Epithelial cell of proximal tubule (primary cell): ENCODE data around the gene ADRA1B. TPM values are rescaled to one million over a fixed set of nuclear protein-coding genes. Genes with fewer than 3 reads are reported as not detected.

Source experiments
- DNase-seq: peaks from one replicate; pipeline ENCODE4 v3.0.0-alpha.2; 2011; ENCODE audit warnings: low read depth
- H3K4me3 ChIP-seq: 2 replicates; pipeline ENCODE4 v1.5.1; 2011; ENCODE audit warnings: low read depth, mild to moderate bottlenecking, low read length
- CTCF ChIP-seq: conservative IDR thresholded peaks from 2 replicates; pipeline ENCODE4 v1.5.1; 2012; ENCODE audit warnings: low read depth, mild to moderate bottlenecking, low read length
- total RNA-seq: library from RNA; depleted of rRNA; stranded (reverse); fragments of >200 nt; gene quantifications from 2 replicates; pipeline ENCODE4 v1.2.3, GENCODE V29; 2015

The ADRA1B gene
- total RNA-seq, 1 donor from 2014 or later: 4.0 TPM

DNA sequence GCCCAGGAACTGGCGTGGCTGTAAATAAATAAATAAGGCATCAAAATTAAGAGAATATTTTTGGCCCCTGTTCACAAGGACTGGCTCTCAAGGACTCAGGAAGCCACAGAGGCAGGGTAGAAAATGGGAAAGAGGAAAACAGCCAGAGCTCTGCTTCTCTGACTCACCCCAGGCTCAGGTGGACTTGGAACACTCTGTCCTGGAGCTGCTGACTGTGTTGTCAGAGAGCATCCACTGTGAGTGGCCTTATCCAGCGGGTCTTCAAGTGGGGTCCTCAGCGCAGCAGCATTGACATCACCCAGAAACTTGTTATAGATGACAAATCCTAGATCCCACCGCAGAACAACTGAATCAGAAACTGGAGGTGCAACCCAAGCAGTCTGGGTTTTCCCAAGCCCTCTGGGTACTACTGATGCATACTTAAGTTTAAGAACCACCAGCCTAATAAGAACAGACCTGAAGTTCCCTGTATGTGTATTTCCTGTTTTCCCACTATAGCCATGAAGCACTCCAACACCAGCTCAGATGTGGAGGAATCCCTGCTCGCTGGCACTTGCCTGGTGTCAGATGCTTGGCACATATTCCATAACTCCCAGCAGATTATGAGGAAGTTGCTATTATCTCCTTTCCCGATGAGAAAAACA, 20.5 kb downstream of the ADRA1B start:
- TF ChIP-seq CTCF: no peak
- no peak overlapping the region for H3K4me3 ChIP-seq
- DNase-seq: no peak

- TF ChIP-seq CTCF: no peak
- no peak for DNase-seq
- H3K4me3 ChIP-seq: no peak overlapping the region
These were observed 21.3 kb downstream of the ADRA1B start for GRCh38 chr5:159937580-159937979.

DNA sequence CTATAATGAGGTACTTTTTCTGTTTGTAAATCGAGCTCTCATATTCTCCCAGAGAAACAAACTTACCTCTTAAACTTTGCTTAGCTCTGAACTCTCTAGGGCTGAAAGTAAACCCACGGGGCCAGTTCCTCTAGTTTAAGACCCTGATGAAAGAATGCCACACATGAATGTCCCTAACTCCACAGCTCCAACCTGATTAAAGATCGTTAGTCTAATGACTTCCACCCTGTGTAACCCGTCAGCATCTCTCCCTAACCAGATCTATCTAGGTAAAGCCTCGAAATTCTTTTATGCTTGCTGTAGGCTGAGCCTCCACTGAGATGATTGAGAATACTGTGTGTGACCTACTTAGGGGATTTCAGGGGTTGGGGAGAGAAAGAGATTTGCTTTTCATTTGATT, 27.0 kb downstream of the ADRA1B start:
- no peak for TF ChIP-seq CTCF
- no peak for DNase-seq
- no peak overlapping the region for H3K4me3 ChIP-seq

DNA sequence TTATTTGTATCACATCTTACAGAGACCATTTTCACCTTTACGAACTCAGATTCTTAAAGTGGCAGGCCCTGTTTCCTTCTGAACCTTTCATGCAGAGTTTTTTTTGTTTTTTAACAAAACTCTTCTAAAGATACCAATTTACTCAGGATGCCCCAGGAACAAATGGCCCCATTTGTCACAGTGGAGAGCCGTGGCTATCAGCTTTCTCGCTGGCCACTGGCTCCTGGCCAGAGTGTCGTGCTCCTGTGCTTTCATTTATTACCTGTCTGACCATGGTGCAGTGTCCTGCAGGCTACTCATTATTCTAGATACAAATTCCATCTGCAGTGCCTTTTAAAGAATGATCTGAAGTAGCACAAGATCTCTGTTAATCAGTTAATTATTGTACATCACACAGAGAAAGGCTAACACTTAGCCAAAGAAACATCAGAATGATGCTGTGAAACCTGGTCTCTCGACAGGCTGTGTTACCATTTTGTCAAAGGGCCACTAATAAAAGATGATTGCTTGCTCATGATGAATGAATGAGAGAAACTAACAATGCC, 27.8 kb downstream of the ADRA1B start:
- no peak for DNase-seq
- no peak for TF ChIP-seq CTCF
- H3K4me3 ChIP-seq: no peak overlapping the region

GRCh38 chr5:159945359-159945758, 29.1 kb downstream of the ADRA1B start:
- no peak for DNase-seq
- TF ChIP-seq CTCF: no peak
- H3K4me3 ChIP-seq: no peak overlapping the region

DNA sequence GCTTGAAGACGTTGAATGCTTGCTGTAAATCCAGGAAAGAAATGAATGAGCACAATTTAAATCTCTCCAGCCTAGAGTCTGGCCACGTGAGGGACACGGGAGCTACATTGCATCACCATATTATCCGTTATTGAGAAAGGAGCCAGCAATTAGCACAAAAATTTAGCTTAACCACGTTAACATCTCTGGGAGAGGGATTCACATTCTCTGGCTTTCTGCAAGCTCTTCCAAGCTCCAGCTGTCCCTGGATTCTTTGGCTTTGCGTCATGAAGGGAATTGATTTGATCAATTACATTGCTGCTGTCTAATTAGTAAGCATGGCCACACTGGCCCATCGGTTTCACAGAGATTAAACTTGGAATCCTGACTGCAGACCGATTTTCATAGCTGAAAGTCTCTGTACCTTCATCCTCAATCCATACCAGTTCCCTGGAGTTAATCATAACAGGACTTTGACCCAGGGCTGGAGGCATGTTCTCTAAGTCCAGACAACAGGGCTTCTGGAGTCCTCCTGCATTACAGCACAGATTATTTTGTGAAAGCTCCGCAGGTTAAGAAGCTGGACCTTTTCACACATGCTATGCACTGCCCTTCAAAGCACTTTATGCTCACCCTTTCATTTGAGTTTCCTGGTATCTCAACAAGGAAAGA, 31.6 kb downstream of the ADRA1B start:
- no peak overlapping the region for H3K4me3 ChIP-seq
- TF ChIP-seq CTCF: no peak
- DNase-seq: no peak
